GM19025 (cell line): ENCODE data around the gene CALCB.

Experiments
- ATAC-seq: cut with Tn5 transposase; IDR thresholded peaks from one replicate; pipeline ENCODE4 v1.9.1; 2021; ENCODE audit warnings: mild to moderate bottlenecking, low read depth, moderate library complexity; ENCODE audit not compliant: unreplicated experiment

The CALCB gene

GRCh38 chr11:15114501-15115475 lies 41.4 kb downstream of the CALCB start, which contains the start of gene INSC:
TSS of gene INSC (plus strand) at chr11:15114923. CDS start at chr11:15149175, 34,252 bp downstream.
- ATAC-seq = no peak

DNA sequence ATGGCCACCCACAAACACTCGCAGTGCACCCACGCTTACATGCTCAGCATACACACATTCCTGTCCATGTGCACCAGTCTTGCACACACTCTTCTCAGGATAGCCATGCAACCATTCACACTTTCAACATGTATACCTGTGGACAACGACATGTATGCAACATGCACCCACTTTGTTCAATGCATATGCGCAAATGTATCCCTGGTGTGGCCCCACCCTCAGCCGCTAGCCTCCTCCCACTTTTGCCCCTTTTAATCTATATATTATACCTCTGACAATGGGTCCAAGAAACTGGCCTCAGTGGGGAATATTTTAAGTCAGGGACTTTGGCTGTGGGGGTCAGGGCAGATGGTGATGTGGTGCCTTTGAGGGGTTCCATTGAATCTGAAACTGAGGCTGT lies 42.3 kb downstream of the CALCB start:
- no peak for ATAC-seq

GRCh38 chr11:15117751-15118150 lies 44.4 kb downstream of the CALCB start:
- ATAC-seq = no peak

DNA sequence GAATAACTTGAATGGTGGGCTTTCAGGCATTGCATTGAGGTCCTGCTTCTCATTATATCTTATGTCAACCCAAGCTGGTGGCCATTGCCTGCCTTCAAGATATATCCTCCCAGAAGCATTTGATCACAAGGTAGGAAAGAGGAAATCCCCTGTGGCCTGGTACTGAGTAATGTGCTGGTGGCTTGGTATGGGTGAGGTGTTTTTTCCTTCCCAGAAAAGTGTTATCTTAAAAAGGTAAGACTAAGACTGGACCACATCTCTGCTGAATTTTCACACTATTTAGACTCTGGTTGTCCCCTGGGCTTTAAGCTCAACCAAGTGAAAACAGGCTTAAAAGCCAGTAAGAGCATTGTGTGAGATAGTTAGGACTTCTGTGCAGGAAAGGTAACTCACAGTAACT lies 45.0 kb downstream of the CALCB start:
- no peak for ATAC-seq

- no peak for ATAC-seq
These were observed 46.0 kb downstream of the CALCB start for GRCh38 chr11:15119352-15119751.

DNA sequence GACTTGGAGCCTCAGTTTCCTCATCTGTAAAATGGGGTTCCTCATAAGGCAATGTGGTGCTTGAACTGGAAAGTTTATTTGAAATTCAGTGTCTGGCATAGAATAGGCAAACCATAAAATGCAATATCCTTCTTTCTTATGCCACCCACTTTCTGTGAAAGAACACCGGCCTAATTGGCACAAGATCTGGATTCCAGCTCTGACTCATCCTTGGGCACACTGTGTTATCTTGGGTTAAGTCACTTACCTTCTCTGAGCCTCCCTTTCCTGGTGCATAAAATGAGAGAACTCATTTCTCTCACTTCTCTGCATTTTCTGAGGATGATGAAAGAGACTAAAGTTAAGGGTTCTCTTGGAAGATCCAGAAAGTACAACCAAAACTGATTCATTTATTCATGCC lies 46.4 kb downstream of the CALCB start:
- no peak for ATAC-seq

DNA sequence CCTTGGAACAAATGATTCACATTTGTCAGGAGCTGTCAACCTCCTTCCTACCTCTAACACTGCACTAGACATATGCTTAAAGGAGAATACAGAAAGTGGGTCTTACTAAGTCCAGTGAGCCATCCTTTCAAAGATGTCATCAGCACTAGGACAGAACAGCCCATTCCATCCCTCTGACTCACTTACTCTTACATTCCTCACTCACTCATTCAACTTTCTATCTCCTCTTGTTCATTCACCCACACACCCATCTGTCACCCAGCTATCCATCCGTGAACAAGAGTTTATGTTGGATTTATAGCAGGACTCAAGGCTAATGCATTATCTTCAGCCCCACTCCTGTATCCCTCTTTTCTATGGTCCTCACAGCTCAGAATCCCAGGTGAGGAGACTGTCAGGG lies 50.5 kb downstream of the CALCB start:
- no peak for ATAC-seq

- ATAC-seq = no peak
These were observed 51.1 kb downstream of the CALCB start for GRCh38 chr11:15124528-15124927.

- no peak for ATAC-seq
These were observed 53.9 kb downstream of the CALCB start for GRCh38 chr11:15127341-15127740.
